Measurements from ENCODE around the gene CROCC2.

Gene CROCC2

DNA sequence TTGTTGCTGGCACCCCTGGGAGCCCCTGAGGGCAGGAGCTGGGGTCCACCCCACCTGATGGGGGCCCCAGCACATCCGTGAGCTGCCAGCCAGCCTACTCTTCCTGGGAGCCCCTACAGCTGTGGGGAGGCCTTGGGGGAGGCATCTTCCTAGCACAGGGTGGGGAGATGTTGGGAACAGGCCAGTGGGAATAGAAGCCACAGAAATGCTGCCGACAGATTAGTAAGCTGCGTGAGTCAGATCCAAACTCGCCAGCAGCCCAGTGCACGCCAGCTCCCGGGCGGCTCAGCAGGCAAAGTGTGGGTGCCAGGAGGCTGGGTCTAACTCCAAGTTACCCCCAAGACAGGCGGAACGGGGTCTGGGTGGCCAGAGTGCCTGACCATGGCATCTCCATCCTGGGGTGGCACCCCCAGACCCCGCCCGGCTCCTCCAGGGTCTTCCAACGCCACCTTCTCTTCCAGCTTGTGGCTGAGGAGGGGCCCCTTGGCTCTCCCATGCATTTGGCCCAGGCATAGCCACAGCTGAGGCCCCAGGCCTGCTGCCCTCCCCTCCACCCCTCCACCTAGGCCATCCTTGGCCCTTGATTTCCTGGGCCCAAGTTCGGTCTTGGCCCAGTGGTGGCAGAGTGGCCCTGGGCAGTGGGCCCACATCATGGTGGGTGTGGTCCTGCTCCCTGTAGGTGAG is 15.3 kb downstream of the CROCC2 start:
- no peak for DNase-seq (ENCODE audit: low read depth in 2 of 2)

DNA sequence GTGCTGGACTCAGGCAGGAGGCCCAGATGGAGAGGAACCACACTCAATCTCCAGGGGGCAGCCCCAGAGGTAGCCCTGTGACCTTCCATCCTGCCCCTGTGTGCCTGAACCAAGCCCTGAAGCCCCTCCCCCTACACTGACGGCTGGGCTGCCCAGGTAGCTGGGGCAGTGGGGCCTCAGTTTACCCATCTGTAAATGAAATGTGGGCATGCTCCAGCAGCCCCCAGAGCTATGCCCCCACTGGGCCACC is 15.8 kb downstream of the CROCC2 start:
- no peak for DNase-seq (ENCODE audit: low read depth in 2 of 2)

DNA sequence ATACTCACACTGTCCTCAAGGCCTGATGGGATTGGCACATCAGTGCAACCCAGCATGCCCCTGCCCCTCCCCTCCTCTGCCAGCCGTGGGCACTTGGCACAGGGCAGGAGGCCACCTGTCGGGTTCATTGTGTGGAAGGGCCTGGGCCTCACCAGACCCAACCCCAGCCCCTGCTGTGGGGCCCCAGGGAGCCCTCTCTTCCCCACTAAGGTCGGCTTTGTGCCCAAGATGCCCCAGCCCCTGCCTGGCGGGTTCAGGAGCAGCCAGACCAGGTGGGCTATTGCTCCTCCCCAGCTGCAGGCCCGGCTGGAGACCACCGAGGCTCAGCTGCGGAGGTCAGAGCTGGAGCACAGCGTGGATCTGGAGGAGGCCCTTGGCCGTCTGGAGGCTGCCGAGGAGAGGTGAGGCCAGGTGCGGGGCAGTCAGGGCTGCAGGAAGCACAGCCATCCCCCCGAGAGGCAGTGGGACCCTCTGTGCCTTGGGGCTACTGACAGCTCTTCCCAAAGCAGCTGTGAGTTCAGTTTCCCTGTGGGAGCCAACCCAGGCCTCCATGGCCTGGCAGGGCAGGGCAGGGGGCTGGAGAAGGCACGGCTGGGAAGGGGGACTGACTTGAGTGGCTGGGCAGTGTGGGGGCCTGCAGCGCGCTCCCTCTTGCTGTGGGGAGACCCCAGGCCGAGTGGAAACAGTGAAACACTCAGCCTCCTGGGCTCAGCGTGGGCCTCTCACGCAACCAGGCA is 16.3 kb downstream of the CROCC2 start:
- DNase-seq (ENCODE audit: low read depth in 2 of 2) = no peak

DNA sequence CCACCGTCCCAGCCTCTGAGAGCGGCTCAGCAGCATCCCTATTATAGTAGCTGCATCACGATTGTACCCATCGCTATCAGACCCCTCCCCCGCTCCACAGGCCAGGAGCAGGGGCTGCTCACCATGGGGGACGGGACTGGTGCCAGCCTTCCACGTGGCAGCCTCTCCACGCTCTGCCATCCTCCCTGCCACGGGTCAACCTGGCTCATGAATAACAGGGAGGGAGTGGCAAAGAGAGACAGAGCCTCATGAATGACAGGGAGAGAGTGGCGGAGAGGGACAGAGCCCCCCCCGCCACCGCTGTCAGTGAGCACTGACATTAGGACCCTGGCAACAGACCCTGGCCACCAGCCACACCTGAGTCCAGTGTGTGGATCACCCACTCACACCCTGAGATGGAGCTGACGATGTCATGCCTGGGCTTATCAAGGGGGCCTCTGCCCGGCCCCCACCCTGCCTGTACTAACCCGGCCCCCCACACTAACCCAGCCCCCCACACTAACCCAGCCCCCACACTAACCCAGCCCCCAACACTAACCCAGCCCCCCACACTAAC is 16.9 kb downstream of the CROCC2 start:
- DNase-seq (ENCODE audit: low read depth in 2 of 2) = no peak

DNA sequence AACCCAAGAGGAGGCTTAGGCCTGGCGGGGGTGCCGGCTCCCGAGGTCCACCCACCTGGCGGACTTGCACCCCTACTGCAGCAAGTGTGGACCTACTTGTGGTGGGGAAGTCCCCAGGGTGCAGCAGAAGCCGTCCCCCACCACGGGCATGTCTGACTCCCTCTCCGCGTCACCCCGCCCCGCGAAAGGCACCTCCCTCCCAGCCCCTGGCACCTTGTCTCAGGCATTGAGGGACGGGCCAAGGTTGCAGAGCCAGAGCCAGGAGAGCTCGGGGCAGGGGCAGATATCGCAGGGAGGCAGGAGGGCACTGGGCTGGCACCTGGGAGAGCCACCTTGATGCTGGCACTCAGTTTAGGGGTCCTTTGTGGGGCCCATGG is 19.0 kb downstream of the CROCC2 start:
- no peak for DNase-seq (ENCODE audit: low read depth in 2 of 2)

DNA sequence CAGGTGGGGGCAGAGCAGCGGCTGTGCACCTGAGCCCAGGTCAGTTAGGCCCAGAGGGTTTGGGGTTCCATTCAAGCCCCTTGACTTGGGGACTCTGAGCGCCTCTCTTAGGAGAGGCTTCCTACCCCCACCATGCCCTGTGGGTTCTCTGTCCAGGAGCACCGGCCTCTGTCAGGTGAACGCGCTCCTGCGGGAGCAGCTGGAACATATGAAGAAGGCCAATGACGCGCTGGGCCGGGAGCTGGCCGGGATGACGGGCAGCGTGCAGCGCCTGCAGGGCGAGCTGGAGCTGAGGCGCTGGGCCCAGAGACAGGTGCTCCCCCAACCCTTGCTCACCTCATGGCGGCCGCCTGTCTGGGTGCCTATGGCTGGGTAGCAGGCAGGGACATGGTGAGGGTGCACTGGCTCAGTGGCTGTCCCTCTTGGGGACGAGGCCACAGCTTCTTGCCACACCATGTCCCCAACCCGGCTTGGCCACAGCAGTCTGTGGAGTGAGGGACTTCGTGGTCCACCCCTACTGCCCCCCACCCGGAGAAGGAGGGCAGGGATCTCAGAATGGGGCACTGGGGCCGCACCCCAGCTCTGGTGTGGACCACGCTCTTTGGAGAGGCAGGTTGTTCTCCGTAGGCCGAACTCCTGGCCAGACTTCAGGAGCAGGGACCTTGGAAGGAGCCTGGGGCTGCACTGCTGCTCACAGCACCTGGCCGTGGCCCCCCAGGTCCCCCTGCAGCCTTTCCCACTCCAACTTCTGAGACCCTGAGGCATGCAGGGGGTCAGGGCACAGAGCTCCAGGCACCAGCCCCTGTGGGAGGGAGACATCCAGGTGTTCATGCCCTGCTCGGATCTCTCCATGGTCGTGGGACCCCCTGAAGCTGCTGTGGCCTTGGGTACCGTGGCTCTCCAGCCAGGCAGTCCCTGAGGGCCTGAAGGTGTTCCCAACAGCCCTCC is 19.7 kb downstream of the CROCC2 start:
- DNase-seq (ENCODE audit: low read depth in 2 of 2) = no peak

DNA sequence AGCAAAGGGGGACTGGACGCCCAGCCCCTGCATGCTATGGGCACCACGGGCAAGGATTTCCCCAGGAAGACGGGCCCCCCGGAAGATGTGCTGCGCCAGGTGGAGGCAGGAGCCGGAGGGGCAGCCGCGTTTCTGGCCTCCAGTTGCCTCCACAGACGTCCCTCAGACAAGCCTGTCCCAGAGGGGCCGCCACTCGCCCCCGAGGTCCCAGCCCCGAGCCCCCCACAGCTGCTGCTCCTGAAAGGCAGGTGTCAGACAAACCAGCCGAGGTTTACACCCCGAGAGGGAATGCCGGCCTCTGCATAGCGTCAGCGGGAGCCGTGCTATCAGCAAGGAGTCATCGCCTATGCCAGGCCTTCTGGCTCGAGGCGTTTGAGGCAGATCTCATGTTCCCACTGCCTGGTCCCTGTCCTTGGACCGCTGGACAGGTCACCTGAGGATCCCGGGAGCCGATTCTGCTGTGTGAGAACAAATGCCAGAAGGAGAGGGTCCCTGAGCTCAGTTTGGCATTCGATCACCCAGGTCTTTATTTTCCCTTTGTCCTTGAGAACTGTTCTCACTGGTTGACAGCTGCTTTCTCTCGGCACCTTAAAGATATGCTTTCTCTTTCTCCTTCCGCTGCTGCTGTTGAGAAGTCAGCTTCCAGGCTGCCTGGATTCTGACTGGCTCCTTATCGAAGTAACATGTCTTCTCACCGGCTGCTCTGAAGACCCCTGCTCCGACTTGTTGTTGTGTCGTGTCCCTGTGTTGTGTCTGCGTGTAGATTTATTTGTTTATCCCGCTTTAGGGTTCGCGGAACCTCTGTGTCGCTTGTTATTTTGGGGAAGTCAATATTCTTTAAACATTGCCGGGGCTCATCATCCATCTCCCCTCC is 20.6 kb downstream of the CROCC2 start:
- DNase-seq (ENCODE audit: low read depth in 2 of 2) = no peak

DNA sequence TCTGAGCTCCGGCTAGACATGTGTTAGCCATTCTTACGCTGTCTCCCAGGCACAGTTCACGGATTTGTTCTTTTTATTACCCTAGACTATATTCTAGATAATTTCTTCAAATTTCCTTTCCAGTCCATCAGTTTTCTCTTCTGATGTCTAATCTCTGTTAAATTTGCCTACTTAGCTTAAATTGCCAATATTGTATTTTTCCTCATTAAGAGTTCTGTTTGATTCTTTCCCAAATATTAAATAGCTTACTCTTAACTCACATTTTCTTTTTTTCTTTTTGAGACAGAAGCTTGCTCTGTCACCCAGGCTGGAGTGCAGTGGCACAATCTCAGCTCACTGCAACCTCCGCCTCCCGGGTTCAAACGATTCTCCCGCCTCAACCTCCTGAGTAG is 21.2 kb downstream of the CROCC2 start:
- DNase-seq (ENCODE audit: low read depth in 2 of 2) = no peak

DNA sequence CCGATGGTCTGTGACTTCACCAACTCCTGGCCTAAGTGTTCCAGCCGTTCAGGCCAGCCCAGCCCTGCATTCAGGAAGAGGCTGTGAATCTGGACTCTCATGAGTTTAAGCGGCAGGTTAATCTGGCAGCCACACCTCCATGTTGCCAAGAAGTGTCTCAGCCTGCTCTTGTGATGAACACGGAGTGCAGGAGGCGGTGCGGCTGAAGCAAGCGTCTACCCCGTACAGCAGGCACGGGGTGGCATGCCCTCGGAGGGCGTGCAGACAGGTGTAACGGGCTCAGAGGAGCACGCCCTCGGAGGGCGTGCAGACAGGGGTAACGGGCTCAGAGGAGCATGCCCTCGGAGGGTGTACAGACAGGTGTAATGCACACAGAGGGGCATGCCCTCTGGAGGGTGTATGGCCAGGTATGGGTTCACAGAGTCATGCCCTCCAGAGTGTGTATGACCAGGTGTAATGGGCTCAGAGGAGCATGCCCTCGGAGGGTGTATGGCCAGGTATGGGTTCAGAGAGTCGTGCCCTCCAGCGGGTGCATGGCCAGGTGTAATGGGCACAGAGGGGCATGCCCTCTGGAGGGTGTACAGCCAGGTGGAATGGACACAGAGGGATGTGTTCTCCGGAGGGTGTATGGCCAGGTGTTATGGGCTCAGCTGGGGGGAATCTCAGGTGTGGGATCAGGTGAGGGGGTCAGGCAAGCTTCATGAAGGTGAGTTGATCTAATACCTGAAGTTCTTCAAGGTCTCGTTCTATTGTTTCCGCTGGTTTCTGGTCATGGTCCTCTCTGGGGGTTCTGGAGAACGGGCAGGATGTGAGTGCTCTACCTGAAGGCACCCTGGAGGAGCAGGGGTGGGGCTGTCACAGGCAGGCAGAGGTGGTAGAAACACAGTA is 22.6 kb downstream of the CROCC2 start:
- DNase-seq (ENCODE audit: low read depth in 2 of 2) = no peak

DNA sequence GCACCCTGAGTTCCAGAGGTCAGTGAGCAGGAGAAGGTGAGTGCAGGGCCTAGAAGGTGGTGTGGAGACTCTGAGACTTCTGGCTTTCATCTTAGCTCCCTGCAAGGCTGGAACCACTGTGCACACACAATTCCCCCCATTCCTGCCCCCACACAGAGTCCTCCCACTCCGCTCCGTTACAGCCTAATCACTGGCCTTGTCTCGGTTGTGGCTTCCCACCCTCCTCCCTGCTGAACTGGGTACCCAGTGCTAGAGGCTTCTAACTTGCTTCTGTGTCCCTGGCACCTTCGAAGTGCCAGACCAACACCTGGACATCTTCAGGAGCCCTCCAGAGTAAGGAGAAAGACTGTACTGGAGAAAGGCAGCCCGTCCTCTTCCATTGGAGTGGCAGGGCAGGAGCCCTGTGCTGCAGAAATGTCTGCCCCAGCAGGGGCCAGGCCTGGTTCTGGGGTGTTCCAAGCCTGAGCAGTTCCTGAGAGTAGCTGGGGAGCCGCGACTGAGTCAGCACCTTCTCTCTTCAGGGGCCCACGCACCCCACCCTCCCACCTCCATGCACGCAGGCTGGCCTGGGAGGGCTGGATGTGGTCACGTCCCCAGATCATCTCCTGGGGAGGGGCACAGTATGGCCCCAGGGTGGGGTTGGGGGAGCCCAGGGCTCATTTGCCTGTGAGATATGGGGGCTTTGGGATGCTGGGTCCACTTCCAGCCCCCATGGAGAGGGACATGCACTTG is 23.4 kb downstream of the CROCC2 start:
- no peak for DNase-seq (ENCODE audit: low read depth in 2 of 2)

DNA sequence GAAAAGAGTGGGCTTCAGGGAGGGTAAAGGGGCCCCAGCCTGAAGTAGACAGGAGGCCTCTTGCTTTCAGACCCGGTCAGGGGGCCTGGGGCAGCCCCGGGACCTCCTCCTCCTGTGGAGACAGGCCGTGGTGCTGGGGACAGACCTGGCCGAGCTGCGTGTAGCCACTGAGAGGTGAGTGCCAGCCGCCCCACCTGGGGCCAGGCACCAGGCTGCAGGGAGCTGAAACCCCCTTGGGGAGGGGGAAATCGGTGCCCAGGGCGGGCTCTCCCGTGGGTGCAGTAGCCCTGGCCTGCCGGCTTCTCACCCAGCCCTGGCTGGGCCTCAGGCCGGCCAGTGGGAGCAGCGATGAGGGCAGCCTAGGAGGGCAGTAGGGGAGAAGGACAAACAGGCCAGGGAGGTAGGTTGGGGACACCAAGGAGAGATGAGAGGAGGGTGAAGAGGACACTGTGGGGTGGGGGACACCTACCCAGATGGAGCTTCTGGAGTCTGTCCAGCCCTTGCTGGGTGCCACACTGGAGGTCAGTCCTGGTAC is 24.0 kb downstream of the CROCC2 start:
- DNase-seq (ENCODE audit: low read depth in 2 of 2) = no peak

DNA sequence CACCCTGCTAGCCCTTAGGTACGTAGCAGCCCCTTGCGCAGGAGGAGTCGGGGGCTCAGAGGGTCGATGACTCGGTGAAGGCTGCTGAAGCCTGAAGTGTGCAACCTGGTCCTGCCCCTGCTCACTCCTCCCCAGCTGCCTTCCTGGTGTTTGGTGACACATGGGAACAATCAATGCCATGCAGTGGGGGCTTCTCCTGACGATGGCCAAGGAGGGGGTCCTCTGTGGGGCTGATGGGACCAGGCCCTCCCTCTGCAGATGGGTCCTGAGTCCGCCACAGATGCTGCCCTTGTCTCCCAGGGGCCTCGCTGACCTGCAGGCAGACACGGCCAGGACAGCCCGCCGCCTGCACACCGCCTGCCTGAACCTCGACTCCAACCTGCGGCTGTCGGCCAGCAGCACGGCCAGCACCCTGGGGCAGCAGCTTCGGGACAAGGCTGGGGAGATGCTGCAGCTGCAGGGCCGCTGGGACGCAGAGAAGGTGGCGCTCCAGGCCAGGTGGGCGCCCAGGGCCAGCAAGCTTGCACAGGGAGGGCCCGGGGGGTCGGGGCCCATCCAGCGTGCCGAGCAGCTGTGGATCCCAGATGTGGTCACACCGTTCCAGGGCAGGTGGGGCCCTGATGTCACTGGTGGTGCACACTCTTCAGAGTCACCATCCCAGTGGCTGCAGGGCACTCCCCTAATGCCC is 24.6 kb downstream of the CROCC2 start:
- no peak for DNase-seq (ENCODE audit: low read depth in 2 of 2)

DNA sequence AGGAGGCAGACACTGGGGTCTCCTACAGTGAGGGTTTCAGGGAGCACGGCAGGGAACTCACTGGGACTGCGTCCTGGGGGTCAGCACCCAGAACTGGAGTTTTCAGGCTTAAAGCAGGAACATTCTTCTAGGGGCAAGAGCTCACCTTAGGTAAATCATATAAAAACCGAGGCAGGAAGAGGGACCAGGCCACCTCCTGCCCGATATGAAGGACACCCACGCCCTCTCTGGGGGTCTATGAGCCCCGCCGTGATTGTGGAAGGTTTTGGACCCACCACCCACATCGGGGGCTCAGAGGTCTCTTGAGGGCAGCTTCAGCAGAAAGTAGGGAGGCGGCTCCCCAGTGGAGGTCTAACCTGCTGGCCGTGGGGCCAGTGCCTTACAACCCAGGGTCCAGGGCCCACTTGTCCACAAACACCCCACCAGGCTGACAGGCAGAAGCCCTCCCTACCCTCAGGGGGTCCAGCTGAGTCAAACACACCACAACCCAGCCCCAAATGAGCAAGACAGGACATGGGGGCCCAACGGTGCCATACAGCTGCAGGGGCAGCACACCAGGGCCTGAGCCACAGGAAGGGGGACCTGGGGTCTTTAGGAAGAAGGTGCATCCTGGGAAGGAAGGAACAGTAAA is 25.3 kb downstream of the CROCC2 start:
- no peak for DNase-seq (ENCODE audit: low read depth in 2 of 2)

DNA sequence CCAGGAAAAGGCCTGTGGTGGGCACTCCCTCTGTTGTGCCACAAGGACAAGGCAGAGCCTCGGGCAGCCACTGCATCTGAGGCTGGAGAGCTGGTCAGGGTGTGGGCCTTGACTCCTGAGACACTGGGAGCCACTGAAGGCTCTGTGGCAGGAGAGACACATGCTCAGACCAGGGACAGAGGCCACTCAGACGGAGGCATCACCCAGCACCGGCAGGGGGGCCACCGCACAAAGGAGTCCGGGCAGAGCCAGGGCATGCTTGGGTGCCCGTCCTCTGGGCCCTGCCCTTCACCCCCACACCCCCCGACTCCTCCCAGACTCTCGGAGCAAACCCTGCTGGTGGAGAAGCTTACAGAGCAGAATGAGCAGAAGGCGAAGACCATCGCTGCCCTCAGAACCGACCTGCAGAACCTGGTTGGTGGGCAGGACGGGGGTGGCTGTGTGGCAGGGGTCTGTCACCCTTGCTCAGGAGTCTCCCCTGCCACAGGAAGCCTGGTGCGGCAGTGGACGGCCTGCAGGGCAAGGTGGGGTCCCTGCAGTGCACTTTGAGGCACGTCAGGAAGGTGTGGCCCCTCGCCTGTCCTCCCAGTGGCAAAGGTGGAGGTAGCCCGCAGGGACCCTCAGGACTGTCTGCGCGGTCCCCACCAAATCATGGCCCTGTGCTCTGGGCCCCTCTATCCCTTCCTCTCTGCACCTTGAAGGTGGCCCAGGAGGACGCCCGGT is 26.0 kb downstream of the CROCC2 start:
- DNase-seq (ENCODE audit: low read depth in 2 of 2) = no peak

DNA sequence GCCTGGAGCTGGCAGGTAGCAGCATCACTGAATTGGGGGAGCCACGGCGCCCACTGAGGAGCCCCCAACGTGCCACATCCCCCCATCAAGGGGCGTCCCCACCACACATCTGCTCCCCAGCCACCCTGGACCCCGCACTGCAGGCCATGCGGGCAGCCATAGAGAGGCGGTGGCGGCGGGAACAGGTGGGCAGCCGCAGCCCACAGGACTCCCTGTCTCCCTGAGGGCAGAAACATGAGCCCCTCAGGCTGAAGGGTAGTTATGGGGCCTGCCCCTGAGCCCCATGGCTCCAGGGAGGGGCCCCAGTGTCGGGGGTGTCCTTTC is 26.6 kb downstream of the CROCC2 start:
- DNase-seq (ENCODE audit: low read depth in 2 of 2) = no peak

DNA sequence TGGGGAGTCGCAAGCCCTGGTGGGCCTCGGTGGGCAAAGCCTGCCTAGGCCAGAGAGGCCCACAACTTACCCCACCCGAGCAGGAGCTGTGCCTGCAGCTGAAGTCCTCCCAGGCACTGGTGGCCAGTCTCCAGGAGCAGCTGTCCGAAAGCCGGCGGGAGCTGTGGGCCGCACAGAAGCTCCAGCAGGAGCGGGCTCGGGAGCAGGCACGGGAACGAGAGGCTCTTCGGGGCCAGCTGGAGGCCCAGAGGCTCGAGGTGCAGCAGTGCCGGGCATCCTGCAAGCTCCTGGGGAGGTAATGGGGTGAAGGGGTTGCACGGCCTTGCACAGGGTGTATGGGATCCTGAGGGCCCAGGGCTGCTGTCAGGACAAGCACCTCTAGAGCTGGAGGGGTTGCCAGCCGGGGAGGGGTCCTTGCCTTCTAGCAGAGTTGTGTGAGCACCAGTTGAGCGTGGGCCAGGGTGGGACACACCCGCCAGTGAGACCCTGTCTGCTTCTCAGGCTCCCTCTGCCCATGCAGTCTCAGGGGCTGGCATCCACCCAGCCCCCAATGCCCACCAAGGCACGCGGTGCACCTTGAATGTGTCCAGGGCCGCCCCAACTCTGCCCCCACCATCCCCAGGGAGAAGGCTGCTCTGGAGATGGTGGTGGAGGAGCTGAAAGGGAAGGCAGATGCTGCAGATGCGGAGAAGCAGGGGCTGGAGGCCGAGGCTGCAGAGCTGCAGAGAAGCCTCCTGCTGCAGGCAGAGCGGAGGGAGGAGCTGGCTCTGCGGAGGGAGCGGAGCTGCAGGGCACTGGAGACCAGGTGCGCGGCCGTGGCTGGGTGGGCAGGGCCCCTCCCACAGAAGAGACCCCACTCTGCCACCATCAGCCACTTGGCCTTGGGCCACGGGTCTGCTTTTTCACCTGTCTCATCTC is 27.2 kb downstream of the CROCC2 start:
- DNase-seq (ENCODE audit: low read depth in 2 of 2) = no peak
